ENCODE measurements around the gene SETDB2.

The SETDB2 gene

DNA sequence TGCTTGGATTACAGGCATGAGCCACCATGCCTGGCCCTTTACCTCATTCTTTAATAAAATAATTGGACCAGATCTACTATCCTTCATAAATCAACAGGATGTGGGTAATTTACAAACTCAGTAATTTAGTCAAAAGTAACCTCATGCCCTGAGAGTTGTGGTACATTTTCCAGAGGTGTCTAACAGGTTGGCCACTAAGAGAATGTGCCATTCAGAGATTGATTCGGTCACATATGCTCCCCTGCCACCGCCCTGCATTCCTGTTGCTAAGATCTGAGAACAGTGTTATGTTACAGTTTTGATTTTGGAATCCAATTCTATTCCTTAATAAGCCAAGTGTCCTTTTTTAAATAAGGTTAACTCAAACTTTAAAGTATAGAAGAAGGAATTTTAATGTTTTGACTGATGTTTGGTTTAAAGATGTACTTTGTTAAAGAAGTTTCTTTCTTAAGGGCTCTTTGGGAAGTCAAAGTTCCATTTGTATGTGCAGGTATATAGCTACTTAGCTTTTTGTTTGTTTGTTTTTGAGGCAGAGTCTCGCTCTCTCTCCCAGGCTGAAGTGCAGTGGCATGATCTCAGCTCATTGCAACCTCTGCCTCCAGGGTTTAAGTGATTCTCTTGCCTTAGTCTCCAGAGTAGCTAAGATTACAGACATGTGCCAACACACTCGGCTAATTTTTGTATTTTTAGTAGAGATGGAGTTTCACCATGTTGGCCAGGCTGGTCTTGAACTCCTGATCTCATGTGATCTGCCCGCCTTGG lies 80.8 kb downstream of the SETDB2 start:
- TF ChIP-seq, protein P1, sequence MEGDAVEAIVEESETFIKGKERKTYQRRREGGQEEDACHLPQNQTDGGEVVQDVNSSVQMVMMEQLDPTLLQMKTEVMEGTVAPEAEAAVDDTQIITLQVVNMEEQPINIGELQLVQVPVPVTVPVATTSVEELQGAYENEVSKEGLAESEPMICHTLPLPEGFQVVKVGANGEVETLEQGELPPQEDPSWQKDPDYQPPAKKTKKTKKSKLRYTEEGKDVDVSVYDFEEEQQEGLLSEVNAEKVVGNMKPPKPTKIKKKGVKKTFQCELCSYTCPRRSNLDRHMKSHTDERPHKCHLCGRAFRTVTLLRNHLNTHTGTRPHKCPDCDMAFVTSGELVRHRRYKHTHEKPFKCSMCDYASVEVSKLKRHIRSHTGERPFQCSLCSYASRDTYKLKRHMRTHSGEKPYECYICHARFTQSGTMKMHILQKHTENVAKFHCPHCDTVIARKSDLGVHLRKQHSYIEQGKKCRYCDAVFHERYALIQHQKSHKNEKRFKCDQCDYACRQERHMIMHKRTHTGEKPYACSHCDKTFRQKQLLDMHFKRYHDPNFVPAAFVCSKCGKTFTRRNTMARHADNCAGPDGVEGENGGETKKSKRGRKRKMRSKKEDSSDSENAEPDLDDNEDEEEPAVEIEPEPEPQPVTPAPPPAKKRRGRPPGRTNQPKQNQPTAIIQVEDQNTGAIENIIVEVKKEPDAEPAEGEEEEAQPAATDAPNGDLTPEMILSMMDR (IDR thresholded peaks at IDR 0.05) = no peak

DNA sequence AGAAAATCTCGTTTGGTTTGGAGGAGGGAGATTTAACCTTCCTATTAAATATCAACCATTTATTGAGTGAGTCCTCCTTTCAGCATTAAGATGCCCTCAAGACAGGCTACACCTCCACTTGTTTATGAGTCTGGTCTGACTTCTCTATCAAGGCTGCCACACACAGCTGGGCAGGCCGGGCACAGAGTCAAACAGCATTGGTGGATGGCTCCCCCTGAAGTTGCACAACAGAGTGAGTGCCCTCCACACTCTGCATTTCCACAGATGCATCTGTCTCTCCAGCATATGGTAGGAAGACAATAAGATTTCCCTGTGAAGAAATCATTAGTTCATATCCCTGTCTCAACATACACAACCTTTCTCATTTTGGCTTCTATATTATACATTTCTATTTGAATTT lies 83.0 kb downstream of the SETDB2 start:
- TF ChIP-seq, protein P1 (IDR thresholded peaks at IDR 0.05) = no peak

DNA sequence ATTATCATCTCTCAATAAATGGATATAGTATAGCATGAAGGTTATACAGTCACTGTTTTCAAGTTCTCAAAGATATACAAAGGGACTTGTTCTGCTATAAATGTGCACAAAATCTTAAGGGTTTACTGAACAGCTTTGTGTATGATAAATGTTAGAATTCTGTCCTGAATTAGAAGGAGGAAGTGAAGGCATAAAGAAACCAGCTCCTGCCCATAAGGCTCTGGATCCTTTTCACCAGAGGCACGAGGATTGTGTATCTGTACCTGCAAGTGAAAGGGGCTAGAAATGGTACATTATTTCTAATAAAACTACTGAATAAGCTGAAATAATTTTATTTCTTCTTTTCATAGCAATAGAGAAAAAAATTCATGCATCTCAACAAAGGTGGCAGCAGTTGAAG lies 84.1 kb downstream of the SETDB2 start:
- TF ChIP-seq, protein P1 (IDR thresholded peaks at IDR 0.05) = no peak

DNA sequence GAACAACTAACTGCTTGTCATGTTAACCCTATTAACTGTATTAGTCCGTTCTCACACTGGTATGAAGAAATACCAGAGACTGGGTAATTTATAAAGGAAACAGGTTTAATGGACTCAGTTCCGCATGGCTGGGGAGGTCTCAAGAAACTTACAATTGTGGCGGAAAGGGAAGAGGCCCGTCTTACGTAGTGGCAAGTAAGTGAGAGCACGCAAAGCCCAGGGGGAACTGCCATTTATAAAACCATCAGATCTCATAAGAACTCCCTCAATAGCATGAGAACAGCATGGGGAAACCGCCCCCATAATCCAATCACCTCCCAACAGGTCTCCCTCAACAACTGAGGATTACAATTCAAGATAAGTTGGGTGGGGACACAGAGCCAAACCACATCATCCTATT lies 86.4 kb downstream of the SETDB2 start:
- TF ChIP-seq, protein P1 (IDR thresholded peaks at IDR 0.05) = no peak

DNA sequence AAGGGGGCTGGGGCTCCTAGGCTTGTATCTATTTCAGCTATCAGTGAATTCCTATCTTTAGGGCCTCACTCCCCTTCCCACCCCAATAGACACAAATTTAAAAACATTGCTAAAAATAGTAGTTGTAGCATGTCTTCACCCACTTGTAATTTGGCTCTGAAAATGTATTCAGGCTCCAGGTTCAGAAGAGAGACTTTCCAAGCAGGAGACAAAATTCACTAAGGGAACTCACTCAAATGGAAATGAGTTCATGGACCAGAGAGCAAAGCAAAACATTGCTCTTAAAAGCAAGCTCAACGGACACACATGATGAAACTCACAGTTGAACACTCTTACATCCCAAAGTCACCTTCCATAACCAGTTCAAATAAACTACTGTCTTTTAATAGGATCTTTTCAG lies 88.5 kb downstream of the SETDB2 start:
- TF ChIP-seq, protein P1 (IDR thresholded peaks at IDR 0.05) = no peak

DNA sequence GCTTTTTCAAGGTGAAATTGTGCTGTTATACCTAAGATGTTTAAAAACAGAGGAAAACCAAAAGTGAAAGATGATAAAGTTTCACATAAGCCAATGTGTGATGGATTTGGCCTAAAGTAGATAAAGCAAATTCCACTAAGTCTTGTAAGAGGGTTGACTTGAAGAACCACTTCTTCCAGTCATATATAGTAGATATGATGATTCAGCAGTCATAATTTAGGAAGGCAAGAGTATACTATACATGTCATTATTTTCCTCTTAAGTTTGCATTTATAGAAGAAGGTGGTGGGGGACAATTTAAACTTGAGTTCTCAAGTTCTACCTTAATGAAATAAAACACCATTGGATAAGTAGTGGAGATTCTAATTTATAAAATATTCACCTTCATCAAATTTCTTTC lies 88.9 kb downstream of the SETDB2 start:
- TF ChIP-seq, protein P1 (IDR thresholded peaks at IDR 0.05) = no peak

DNA sequence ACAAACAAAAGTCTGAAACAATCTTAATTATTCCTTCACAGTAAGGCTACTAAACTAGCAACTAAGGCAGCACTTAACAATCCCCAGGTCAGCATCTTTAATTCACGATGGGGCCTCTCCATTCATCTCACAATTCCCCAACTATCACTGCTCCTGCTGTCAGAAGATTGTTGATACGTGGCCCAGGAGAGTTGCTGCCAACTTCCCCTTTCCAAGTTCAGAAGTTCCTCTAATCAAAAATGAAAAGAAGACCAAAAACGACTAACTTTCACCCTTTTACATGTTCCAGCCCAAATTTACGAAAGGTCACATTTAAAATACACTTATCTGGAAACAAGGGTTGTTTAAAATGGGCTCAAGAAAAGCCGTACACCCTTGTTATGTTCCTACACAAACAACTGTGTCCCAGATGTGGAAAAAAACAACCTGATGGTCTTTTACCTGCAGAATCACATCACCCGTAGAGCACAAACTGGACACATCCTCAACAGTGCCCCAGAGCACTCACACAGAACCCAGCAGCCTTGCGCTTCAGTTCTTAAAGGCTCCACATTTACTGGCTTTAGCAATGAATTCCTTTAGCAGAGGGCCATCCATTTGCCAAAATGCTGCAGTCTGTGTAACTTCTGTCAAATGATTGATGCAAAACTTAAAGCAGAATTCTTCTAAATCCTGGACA lies 89.7 kb downstream of the SETDB2 start:
- TF ChIP-seq, protein P1 (IDR thresholded peaks at IDR 0.05) = no peak
